Measurements from ENCODE around the gene ZC3H7B. TPM values are rescaled to one million over a fixed set of nuclear protein-coding genes. Genes with fewer than 3 reads are reported as not detected.

Gene ZC3H7B
- total RNA-seq, 1 donor from 2014 or later: 28.2 TPM

- TF ChIP-seq POLR2AphosphoS5 (IDR thresholded peaks at IDR 0.05; ENCODE audit: insufficient read depth in 1 of 2, low read depth in 1 of 2) (no peak), POLR2A (IDR thresholded peaks at IDR 0.05) (no peak), CTCF (IDR thresholded peaks at IDR 0.05) (no peak)
- intact Hi-C loops (cut with DNase I): no loop called here
- Histone ChIP-seq H3K27me3 (no peaks in the 10 kb centered on the region), H3K4me3 (no peak overlapping the region), H3K27ac (no peak overlapping the region), H3K36me3 (peaks cover 0 to 92% of the 10 kb centered on the region in 2 donors), H3K9me3 (no peaks in the 10 kb centered on the region), H3K4me1 (no peaks in the 10 kb centered on the region)
- no peak for DNase-seq (ENCODE audit: extremely low spot score in 2 of 2)
These were observed 45.9 kb downstream of the ZC3H7B start for GRCh38 chr22:41347066-41347859.

GRCh38 chr22:41348964-41349484 lies 47.7 kb downstream of the ZC3H7B start:
- Histone ChIP-seq H3K4me3 (no peak overlapping the region), H3K27ac (no peak overlapping the region), H3K36me3 (peaks cover 0 to 95% of the 10 kb centered on the region in 2 donors), H3K27me3 (no peaks in the 10 kb centered on the region), H3K4me1 (no peaks in the 10 kb centered on the region), H3K9me3 (no peaks in the 10 kb centered on the region)
- intact Hi-C loops (cut with DNase I): no loop called here
- DNase-seq (ENCODE audit: extremely low spot score in 2 of 2): no peak
- no peak for TF ChIP-seq POLR2A (IDR thresholded peaks at IDR 0.05)
- TF ChIP-seq POLR2AphosphoS5 (IDR thresholded peaks at IDR 0.05; ENCODE audit: insufficient read depth in 1 of 2, low read depth in 1 of 2): no peak
- no peak for TF ChIP-seq CTCF (IDR thresholded peaks at IDR 0.05)

- no peak overlapping the region for H3K27ac ChIP-seq
- no peak for DNase-seq (ENCODE audit: extremely low spot score in 2 of 2)
- peaks cover 0 to 97% of the 10 kb centered on the region in 2 donors for H3K36me3 ChIP-seq
- no peak overlapping the region for H3K4me3 ChIP-seq
- H3K27me3 ChIP-seq: no peaks in the 10 kb centered on the region
- TF ChIP-seq POLR2AphosphoS5 (IDR thresholded peaks at IDR 0.05; ENCODE audit: insufficient read depth in 1 of 2, low read depth in 1 of 2): no peak
- no peaks in the 10 kb centered on the region for H3K9me3 ChIP-seq
- intact Hi-C loops (cut with DNase I): loop anchor here (5.0 kb wide), 1 partner anchor 1718 kb away; no protein-coding TSS in a partner anchor
- no peaks in the 10 kb centered on the region for H3K4me1 ChIP-seq
These were observed 48.8 kb downstream of the ZC3H7B start for GRCh38 chr22:41350087-41350486.

- Histone ChIP-seq H3K27me3 (no peaks in the 10 kb centered on the region), H3K36me3 (peaks cover 0 to 97% of the 10 kb centered on the region in 2 donors), H3K4me3 (no peak overlapping the region), H3K4me1 (no peaks in the 10 kb centered on the region), H3K9me3 (no peaks in the 10 kb centered on the region), H3K27ac (no peak overlapping the region)
- no peak for TF ChIP-seq CTCF (IDR thresholded peaks at IDR 0.05)
- TF ChIP-seq POLR2A (IDR thresholded peaks at IDR 0.05): no peak
- no peak for TF ChIP-seq POLR2AphosphoS5 (IDR thresholded peaks at IDR 0.05; ENCODE audit: insufficient read depth in 1 of 2, low read depth in 1 of 2)
- intact Hi-C loops (cut with DNase I): loop anchor here (5.0 kb wide), 1 partner anchor 1719 kb away; no protein-coding TSS in a partner anchor
- no peak for DNase-seq (ENCODE audit: extremely low spot score in 2 of 2)
These were observed 49.7 kb downstream of the ZC3H7B start for GRCh38 chr22:41351011-41351410.

GRCh38 chr22:41352058-41352457 lies 50.7 kb downstream of the ZC3H7B start:
- no peak for TF ChIP-seq POLR2A (IDR thresholded peaks at IDR 0.05)
- TF ChIP-seq POLR2AphosphoS5 (IDR thresholded peaks at IDR 0.05; ENCODE audit: insufficient read depth in 1 of 2, low read depth in 1 of 2): no peak
- no peak for TF ChIP-seq CTCF (IDR thresholded peaks at IDR 0.05)
- intact Hi-C loops (cut with DNase I): loop anchor here (5.0 kb wide), 1 partner anchor 1720 kb away; no protein-coding TSS in a partner anchor
- no peaks in the 10 kb centered on the region for H3K4me1 ChIP-seq
- no peak overlapping the region for H3K27ac ChIP-seq
- H3K36me3 ChIP-seq: peaks cover 0 to 97% of the 10 kb centered on the region in 2 donors
- DNase-seq (ENCODE audit: extremely low spot score in 2 of 2): no peak
- no peaks in the 10 kb centered on the region for H3K27me3 ChIP-seq
- no peaks in the 10 kb centered on the region for H3K9me3 ChIP-seq
- no peak overlapping the region for H3K4me3 ChIP-seq
